Lung (tissue), 12 donors: Measurements from ENCODE around the gene SOSTDC1. TPM values are rescaled to one million over a fixed set of nuclear protein-coding genes. Genes with fewer than 3 reads are reported as not detected.
A peak's percentile ranks its signal among the peaks of the same experiment; 100 is the strongest.

ENCODE experiments used
- ATAC-seq: fragments of 200-7000 bp; cut with Tn5 transposase; one replicate; pipeline ENCODE4 v1.9.1; 2020; ENCODE audit warnings: moderate number of reproducible peaks; ENCODE audit not compliant: insufficient read depth, low FRiP score
- DNase-seq, 3 donors: peaks; one replicate each; pipeline ENCODE4 v3.0.0-alpha.2; 2013 to 2017
- H3K27ac ChIP-seq, 2 donors: one replicate each; pipeline ENCODE4 v1.5.1; 2013; ENCODE audit warnings: mild to moderate bottlenecking in 2 of 2, moderate library complexity in 2 of 2, control low read depth in 1 of 2, inconsistent platforms in 1 of 2, low read depth in 1 of 2, low read length in 1 of 2
- H3K27me3 ChIP-seq, 3 donors: one replicate each; pipeline ENCODE4 v1.5.1; 2013; ENCODE audit warnings: low read length in 2 of 3; ENCODE audit not compliant: control insufficient read depth in 3 of 3, insufficient read depth in 3 of 3
- H3K36me3 ChIP-seq, 4 donors: one replicate each; pipeline ENCODE4 v1.5.1; 2013; ENCODE audit warnings: low read length in 4 of 4, mild to moderate bottlenecking in 1 of 4, moderate library complexity in 1 of 4; ENCODE audit not compliant: control insufficient read depth in 4 of 4, insufficient read depth in 4 of 4
- H3K4me1 ChIP-seq, 5 donors: one replicate each; pipeline ENCODE4 v1.5.1; 2013; ENCODE audit warnings: low read length in 5 of 5, mild to moderate bottlenecking in 2 of 5, moderate library complexity in 1 of 5; ENCODE audit not compliant: control insufficient read depth in 5 of 5, insufficient read depth in 5 of 5
- H3K4me3 ChIP-seq: one replicate; pipeline ENCODE4 v1.5.1; 2013; ENCODE audit warnings: mild to moderate bottlenecking, control low read depth, moderate library complexity
- H3K9ac ChIP-seq, 2 donors: one replicate each; pipeline ENCODE4 v1.5.1; 2013; ENCODE audit warnings: low read length in 2 of 2, control low read depth in 1 of 2; ENCODE audit not compliant: insufficient read depth in 1 of 2
- H3K9me3 ChIP-seq, 4 donors: one replicate each; pipeline ENCODE4 v1.5.1; 2013; ENCODE audit warnings: low read length in 3 of 4, mild to moderate bottlenecking in 1 of 4, moderate library complexity in 1 of 4; ENCODE audit not compliant: control insufficient read depth in 4 of 4, insufficient read depth in 3 of 4
- WGBS, 2 donors: extraction: QIAGEN DNeasy Blood & Tissue Kit; methylation state at CpG; one replicate each; pipeline ENCODE4 v1.1.7; 2013; 5-methylcytosine and 5-hydroxymethylcytosine counted together
- polyA plus RNA-seq, 2 donors: library from polyadenylated mRNA; stranded (reverse); fragments of 200-250 nt; gene quantifications; one replicate each; pipeline ENCODE4 v1.2.1, GENCODE V29; 2013
- total RNA-seq, 2 donors: library from RNA; depleted of rRNA in 1 of 2; stranded (reverse); fragments of >200 nt in 1 of 2; gene quantifications; one replicate each; pipeline ENCODE4 v1.2.1, GENCODE V29; 2014 to 2021
- TF ChIP-seq, protein P1 (sequence below): IDR thresholded peaks from 2 replicates; pipeline ENCODE4 v1.5.1; 2012; ENCODE audit warnings: mild to moderate bottlenecking; ENCODE audit errors: control extremely low read depth, extremely low read depth
- donor health status: control.
- donor health status: control.
- donor health status: Bipolar disorder and iron deficiency.
- donor health status: healthy.
- donor health status: DM: yes; HTN: yes; CAD: no.

The SOSTDC1 gene
- total and polyA plus RNA-seq, 4 donors = 1.1 to 32.1 (median 5.8) TPM

DNA sequence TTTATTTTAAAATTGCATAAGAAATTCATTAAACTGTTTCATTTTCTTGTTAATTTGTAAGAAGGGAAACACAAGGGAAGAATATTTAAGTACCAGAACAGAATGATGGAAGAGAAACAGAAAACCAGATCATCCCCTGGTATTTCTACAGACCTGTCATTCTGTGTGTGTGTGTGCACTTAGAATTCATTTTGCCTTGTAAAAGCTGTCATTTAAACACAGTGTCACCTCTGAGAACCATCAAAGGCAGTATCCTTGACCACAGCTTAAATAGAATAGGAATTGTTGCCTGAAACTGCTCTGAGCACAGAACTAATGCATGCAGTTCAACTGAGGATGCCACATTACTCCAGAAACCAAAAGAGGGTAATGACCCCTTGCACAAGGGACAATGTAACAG, 37.4 kb downstream of the SOSTDC1 start:
- H3K27me3 ChIP-seq = no peaks in the 10 kb centered on the region
- no peaks in the 10 kb centered on the region for H3K36me3 ChIP-seq
- H3K4me3 ChIP-seq = no peak overlapping the region
- no peaks in the 10 kb centered on the region for H3K9me3 ChIP-seq
- no peaks in the 10 kb centered on the region for H3K4me1 ChIP-seq
- TF ChIP-seq, protein P1, sequence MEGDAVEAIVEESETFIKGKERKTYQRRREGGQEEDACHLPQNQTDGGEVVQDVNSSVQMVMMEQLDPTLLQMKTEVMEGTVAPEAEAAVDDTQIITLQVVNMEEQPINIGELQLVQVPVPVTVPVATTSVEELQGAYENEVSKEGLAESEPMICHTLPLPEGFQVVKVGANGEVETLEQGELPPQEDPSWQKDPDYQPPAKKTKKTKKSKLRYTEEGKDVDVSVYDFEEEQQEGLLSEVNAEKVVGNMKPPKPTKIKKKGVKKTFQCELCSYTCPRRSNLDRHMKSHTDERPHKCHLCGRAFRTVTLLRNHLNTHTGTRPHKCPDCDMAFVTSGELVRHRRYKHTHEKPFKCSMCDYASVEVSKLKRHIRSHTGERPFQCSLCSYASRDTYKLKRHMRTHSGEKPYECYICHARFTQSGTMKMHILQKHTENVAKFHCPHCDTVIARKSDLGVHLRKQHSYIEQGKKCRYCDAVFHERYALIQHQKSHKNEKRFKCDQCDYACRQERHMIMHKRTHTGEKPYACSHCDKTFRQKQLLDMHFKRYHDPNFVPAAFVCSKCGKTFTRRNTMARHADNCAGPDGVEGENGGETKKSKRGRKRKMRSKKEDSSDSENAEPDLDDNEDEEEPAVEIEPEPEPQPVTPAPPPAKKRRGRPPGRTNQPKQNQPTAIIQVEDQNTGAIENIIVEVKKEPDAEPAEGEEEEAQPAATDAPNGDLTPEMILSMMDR = no peak
- no peak overlapping the region for H3K27ac ChIP-seq
- H3K9ac ChIP-seq = no peak overlapping the region
- ATAC-seq (no peak), DNase-seq (no peak)

DNA sequence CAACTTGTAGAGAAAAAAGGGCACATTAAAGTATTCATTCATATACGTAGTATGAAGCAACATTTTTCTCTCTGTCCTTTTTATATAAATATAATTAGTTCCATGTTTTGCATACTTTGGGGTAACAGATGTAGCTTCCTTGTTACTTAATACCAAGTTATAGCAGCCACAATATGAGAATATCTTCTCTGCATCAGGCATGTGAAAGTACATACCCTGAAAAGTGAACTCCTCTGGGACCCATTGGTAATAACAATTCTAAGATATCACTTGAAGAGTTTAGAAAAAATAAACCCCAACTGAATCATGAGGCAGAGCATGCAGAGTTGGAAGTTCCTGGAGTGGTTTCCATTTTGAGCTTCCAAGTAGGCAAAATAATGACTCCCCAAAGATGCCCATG, 41.8 kb downstream of the SOSTDC1 start:
- Histone ChIP-seq H3K4me1 (peaks cover 0 to 15% (median 0%) of the 10 kb centered on the region in 5 donors), H3K9ac (no peak overlapping the region), H3K27me3 (no peaks in the 10 kb centered on the region), H3K4me3 (no peak overlapping the region), H3K36me3 (no peaks in the 10 kb centered on the region), H3K9me3 (no peaks in the 10 kb centered on the region), H3K27ac (no peak overlapping the region)
- ATAC-seq = no peak
- DNase-seq = no peak
- TF ChIP-seq, protein P1 = no peak
- WGBS, 2 donors = 24 to 83% methylated on average over 1 of the region's 1 CpG

DNA sequence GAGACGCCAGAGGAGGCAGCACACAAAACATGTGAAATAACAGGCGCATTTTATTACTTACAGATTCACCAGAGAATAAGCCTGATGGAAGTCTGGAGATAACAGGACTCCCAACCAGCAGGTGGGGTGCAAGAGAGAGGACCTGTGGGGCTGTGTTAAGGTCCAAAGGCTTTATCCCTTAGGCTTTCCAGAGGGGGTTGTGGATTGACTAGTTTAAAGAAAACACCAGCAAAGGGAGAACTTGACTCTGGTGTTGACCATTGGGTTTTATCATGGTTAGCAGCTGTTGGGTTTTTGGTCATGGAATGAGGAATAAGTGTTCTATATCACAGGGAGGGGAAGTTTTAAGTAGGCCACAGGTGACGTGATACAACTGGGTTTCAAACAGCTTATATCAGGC, 42.6 kb downstream of the SOSTDC1 start:
- WGBS, 2 donors = 88 to 90% methylated on average over 3 of the region's 3 CpGs
- DNase-seq = no peak
- Histone ChIP-seq H3K9ac (peak overlapping the region in 1 of 2 donors; percentile 34), H3K27me3 (no peaks in the 10 kb centered on the region), H3K9me3 (no peaks in the 10 kb centered on the region), H3K27ac (no peak overlapping the region), H3K4me3 (no peak overlapping the region), H3K36me3 (no peaks in the 10 kb centered on the region), H3K4me1 (peaks cover 0 to 19% (median 0%) of the 10 kb centered on the region in 5 donors)
- no peak for ATAC-seq
- TF ChIP-seq, protein P1 = no peak

DNA sequence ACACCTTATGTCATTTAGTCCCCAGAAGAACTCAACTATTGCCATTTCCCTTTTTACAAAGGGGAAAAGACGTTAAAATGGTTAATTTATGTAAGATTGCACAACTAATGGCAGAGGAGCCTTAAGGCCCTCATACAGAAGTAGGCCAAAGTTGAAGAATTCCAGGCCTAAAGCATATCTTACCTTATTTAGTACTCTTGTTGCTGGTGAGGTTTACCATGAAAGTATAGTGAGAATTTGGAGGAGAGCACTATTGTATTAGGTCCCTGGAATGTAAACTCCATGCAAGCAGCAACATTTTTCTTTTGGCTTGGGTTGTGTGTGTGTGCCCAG, 43.5 kb downstream of the SOSTDC1 start:
- H3K27ac ChIP-seq = peak overlapping the region; percentile 99 to 100
- peak overlapping the region in 1 of 2 donors; percentile 90 for H3K9ac ChIP-seq
- TF ChIP-seq, protein P1 = no peak
- H3K4me1 ChIP-seq = peaks cover 0 to 27% (median 0%) of the 10 kb centered on the region in 5 donors
- DNase-seq = peak in 1 of 3 donors; percentile 57
- H3K9me3 ChIP-seq = no peaks in the 10 kb centered on the region
- H3K4me3 ChIP-seq = no peak overlapping the region
- H3K27me3 ChIP-seq = no peaks in the 10 kb centered on the region
- no peak for ATAC-seq
- 18 to 45% methylated on average over 1 of the region's 1 CpG for WGBS, 2 donors
- H3K36me3 ChIP-seq = no peaks in the 10 kb centered on the region
